Measurements from ENCODE around the gene MAPK8IP3.

Gene MAPK8IP3

DNA sequence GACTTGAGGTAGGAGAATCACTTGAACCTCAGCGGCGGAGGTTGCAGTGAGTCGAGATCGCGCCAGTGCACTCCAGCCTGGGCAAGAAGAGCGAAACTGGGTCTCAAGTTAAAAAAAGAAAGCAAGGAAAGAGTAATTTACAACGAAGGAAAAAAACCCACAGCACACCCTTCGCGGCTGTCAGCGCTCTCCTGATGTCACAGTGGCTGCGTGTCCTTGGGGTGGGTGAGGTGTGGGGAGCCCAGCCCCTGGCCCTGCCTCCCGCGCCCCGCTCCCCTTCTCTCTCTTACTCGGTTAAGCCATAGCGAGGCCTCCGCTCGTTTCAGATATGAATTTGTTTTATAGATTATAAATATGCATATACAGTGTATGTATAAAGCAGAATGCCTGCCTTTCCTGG is 28.7 kb upstream of the MAPK8IP3 start:
- no peak for DNase-seq (ENCODE audit: low spot score)

DNA sequence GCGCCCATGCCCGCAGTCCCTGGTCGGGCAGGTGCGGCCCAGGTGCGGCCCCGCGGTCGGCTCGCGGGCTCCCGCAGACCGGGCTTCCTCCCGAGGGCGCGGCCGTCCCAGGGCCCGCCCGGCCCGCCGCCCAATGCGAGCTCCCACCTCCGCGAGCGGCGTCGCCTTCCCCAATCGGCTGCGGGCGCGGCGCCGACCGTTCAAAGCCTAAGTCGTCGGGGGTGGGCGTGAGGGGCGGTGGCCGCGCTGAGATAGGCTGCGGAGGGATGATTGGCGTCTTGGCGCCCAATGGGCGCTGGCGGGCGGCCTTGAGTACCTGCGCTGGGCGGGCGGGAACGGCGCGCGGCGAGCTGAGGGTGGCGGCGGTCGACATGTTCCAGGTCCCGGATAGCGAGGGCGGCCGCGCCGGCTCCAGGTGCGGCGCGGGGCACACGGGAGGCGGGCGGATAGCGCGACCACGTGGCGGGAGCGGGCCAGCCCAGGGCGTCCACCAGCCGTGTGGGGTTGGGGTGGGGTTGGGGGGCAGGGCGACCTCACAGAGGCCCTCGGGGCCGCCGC is 28.0 kb upstream of the MAPK8IP3 start, which contains the start of gene JPT2:
Gene JPT2 (plus strand): TSS at position 338 of the 558 bp plus-strand sequence. CDS start 34 bp downstream, at position 372.
- peak; percentile 93 for DNase-seq (ENCODE audit: low spot score)

DNA sequence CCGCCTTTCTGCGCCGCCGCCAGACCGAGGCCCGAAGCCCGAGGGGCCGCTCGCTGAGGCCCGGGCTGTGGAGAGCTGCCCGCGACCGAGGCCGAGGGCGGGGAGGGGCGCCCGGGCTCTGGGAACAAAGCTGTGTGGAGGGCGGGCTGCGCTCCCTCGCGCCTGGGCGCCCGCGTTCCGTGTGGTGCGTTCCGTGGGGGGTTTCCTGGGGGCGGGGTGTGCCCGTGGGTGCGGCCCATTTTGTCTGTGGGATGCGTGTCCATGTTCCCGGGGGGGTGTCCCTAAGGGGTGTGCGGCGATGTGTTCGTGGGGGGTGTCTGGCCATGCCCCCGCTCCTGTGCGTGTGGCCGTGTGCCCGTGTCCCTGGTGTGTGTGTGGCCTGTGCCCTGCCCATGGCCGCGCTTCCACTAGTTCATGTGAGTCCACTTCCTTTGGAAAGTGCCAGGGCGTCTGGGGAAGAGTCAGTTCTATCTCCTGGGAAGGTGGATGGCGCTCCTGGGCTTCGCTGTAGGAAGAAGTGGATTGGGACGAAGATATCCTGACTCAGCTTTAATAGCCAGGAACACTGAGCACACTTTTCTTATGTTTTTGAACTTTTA is 27.4 kb upstream of the MAPK8IP3 start:
- peak; percentile 63 for DNase-seq (ENCODE audit: low spot score)

DNA sequence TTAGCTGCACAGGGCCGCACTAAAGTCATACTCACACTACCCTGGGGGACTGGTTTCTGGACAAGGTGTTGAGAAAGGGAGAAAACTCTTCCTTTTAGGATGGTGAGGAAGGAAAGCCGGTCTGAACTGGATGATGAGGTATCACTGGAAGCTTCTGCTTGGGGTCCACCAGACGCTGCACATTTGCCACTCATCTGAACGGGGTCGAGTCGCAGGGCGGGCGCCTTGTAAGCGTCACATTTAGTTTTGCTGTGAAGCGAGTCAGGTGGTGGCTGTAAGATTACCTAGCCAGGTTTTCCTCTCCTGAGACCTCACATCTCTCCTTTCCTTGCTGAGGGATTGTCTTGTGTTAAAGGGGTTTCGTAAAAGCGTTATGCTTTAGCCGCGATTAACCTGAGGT is 25.6 kb upstream of the MAPK8IP3 start:
- DNase-seq (ENCODE audit: low spot score), result no peak

DNA sequence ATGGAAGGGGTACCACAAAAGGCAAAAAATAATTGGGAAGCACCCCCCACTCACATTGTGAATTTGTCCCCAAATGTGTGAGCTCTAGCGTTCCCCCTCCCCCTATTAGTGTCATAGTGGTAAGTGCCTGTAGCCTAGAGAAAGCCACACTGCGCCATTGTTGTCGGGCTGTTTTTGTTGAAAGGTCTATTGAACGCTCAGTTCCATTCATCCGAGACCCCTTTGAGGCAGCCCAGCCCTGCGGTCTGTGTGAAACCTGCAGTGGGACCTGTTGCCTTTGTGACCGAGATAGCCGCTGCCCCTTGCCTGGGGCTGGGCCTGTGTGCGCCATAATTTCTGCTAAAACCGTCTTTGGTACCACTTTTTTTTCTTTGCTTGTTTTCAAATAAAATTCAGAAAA is 25.0 kb upstream of the MAPK8IP3 start:
- DNase-seq (ENCODE audit: low spot score), result no peak

DNA sequence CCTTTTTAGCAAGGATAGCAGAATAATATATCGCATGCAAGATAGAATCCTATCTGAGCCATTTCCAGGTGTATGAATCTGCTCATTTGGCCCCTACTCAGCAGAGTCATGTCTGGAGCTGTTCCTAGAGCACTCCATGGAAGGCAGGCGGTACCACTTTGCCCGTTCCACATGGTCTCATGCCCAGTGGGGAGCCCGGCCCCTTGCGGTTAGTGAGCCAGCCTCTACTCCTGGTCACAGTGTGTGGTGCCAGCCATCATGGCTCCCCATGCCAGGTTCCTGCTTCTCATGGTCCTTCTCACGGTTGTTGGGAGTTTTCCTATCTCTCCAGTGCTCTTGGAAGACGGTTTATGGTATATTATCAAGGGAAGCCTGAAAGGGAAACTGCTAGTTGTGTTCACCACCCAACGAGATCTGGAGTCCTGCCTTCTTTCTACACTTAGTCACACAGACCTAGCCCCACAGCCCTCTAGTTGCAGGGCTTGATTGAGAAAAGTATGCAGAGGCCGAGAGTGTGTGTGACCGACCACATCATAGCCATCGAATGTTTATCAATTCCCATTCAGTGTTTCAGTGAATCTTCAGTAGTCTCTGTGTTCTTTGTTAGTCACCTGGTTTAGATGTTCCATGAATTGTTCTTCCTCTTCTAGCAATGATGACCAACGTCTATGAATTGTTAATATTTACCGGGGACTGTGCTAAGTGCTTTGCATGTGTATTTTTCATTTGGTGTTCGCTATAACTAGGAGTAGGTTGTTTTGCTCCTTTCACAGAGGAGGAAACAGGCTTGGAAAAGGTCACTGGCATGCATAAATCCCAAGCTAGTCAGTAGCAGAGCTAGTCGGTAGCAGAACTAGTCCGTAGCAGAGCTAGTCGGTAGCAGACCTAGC is 18.3 kb upstream of the MAPK8IP3 start:
- DNase-seq (ENCODE audit: low spot score), result no peak

DNA sequence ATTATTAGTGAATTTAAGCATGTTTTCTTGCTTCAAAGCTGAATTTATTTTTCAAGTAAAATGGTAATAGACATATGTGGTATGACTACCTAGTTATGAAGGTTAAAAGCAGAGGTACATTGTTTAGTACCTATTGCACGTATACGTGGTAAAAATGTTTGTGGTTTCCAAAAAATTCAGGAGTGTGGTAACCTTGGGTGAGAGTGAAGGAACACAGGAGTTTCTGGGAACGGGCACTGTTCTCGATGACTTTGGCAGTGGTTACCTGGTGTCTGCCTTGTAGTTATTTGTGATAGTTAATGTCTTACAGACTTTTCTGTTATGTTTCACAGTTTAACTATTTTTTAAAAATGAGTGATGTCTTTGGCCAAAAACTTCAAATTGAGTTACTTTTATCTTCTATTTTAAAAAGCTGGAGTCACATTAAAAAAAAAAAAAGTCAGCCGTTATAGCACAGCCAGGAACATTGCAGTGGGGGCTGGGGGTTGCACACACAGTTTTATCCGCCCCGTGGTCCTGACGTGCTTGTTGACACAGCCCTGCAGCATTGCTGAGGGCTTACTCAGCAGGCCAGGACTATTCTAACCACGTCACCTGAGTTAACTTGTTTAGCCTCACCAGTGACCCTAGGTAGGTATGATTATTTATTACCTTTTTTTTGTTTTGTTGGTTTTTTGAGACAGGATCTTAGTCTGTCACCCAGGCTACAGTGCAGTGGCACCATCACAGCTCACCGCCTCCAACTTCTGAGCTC is 17.0 kb upstream of the MAPK8IP3 start:
- no peak for DNase-seq (ENCODE audit: low spot score)

DNA sequence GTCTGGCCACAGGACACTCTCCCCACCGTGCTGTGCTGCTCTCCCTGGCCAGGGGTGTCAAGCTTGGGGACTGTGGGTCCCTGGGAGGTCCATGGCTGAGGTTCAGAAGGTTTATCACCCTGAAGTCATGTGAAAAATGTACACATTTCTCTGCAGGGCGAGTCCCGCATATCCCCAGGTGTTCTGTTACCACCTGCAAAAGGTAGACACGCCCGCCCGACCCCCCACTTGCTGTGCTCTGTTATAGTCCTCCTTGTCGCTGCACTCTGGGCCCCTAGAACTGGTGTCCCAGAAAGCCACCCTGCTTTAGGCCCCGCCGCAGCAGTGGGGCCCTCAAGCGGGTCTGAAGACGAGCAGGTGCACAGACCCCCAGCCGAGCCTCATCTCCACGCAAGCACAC is 16.1 kb upstream of the MAPK8IP3 start:
- no peak for DNase-seq (ENCODE audit: low spot score)

DNA sequence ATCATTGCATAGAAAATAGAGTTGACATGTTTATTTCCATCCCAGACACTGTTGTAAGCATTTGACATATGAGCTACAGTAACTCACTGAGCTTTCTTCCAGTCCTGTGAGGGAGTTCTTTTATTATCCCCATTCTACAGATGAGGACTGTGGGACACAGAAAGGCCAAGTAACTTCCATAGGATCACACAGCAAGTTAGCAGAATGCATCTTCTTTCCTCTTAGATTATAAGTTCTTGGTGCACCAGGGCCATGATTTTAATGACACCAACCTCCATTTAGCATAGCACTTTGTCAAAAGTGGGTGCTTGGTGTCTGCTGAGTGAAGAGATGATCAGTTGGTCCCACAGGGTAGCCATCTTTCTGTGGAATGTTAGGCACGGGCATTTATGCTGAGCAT is 15.2 kb upstream of the MAPK8IP3 start:
- no peak for DNase-seq (ENCODE audit: low spot score)

DNA sequence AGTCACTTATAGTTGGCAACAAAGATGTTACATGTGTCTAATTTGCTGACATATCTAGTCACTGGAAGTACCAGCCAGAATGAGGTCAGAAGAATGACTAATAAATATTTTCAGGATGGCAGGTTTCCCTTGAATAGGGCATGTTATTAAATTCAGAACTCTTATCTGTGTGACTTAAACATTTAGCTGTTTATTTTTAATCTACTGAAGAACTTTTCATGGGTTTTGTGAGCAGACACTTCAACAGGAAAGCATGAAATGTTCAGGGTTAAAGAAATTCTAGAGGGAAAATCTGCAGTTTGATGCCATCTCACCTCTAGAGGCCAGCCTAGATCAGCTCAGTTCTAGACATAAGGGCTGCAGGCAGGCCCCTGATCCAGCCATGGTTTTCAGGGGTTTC is 14.7 kb upstream of the MAPK8IP3 start:
- peak; percentile 40 for DNase-seq (ENCODE audit: low spot score)

DNA sequence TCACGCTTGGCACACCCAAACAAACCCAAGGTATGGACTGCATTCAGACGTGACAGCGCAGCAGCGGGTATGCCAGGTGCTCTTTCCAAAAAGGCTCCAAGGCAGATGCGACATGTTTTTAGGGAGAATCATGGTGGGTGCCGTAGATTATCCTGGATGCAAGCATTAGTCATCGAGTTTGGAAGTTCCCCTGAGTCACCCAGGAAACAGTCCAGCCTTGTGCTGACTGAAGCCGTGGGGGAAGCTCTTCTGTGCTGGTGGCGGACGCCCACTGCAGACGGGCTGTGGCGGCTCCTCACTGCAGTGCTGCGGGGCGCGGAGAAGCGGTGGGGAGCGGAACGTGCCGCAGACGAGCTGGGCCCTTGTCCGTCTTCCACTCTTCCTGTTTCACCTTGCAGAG is 14.0 kb upstream of the MAPK8IP3 start:
- DNase-seq (ENCODE audit: low spot score), result peak; percentile 79

DNA sequence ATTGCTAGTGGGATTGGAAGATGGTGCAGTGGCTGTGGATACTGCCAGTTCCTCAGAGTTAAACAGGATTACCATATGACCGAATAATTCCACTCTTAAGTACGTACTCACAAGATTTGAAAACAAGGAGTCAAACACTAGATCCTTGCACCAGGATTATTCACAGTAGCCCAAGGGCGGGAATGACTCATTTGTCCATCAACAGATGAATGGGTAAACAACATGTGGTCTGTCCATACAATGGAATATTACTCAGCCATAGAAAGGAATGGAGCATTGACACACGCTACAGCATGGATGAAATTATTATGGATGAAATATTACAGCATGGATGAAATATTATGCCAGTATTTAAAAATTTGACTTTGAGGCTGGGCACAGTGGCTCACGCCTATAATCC is 9.1 kb upstream of the MAPK8IP3 start:
- DNase-seq (ENCODE audit: low spot score), result peak; percentile 49

DNA sequence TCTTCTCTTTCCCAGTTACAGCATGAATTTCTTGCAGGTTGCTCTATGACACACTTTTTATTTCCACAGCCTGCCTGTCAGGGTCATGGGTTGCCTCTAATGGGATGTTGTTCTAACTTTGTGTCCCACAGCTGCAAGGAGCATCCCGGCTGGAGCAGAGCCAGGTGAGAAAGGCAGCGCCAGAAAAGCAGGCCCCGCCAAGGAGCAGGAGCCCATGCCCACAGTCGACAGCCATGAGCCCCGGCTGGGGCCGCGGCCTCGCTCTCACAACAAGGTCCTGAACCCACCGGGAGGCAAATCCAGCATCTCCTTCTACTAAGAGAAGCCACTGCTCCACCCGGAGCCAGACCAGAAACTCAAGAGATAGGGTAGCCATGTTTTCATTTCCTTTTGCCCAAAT is 7.3 kb upstream of the MAPK8IP3 start:
- DNase-seq (ENCODE audit: low spot score), result no peak

DNA sequence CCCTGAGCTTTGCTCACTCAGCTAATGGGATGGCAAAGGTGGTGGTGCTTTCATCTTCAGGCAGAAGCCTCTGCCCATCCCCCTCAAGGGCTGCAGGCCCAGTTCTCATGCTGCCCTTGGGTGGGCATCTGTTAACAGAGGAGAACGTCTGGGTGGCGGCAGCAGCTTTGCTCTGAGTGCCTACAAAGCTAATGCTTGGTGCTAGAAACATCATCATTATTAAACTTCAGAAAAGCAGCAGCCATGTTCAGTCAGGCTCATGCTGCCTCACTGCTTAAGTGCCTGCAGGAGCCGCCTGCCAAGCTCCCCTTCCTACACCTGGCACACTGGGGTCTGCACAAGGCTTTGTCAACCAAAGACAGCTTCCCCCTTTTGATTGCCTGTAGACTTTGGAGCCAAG is 5.7 kb upstream of the MAPK8IP3 start:
- no peak for DNase-seq (ENCODE audit: low spot score)

DNA sequence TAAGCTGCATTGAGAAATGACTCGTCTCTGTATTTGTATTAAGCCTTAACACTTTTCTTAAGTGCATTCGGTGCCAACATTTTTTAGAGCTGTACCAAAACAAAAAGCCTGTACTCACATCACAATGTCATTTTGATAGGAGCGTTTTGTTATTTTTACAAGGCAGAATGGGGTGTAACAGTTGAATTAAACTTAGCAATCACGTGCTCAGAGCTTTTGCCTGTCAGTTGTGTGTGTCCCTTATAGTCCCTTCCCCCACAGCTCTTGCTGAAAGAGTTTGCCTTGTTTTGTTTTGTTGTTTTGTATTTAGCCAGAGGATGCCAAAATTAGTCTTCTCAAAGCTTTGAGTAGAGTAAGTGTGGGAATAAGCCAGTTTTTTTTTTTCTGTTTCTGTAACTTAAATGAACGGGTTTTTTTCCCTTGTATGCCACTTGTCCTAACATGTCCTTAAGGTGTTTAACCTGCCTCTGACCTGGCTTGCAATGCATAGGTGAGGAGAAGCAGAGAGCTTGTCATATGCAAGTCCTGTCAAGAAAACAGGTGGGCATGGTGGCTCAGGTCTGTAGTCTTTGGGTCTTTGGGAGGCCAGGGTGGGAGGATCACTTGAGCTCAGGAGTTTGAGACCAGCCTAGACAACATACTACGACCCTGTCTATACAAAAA is 4.6 kb upstream of the MAPK8IP3 start:
- no peak for DNase-seq (ENCODE audit: low spot score)

DNA sequence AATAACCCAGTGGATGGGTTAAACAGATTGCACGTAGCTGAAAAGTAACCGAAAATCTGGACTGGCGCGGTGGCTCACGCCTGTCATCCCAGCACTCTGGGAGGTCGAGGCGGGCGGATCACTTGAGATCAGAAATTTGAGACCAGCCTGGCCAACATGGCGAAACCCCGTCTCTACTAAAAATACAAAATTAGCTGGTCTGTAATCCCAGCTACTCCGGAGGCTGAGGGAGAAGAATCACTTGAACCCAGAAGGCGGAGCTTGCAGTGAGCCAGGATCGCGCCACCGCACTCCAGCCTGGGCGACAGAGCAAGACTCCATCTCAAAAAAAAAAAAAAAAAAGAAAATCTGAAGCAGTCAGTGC is 689 bp upstream of the MAPK8IP3 start:
- peak; percentile 20 for DNase-seq (ENCODE audit: low spot score)

DNA sequence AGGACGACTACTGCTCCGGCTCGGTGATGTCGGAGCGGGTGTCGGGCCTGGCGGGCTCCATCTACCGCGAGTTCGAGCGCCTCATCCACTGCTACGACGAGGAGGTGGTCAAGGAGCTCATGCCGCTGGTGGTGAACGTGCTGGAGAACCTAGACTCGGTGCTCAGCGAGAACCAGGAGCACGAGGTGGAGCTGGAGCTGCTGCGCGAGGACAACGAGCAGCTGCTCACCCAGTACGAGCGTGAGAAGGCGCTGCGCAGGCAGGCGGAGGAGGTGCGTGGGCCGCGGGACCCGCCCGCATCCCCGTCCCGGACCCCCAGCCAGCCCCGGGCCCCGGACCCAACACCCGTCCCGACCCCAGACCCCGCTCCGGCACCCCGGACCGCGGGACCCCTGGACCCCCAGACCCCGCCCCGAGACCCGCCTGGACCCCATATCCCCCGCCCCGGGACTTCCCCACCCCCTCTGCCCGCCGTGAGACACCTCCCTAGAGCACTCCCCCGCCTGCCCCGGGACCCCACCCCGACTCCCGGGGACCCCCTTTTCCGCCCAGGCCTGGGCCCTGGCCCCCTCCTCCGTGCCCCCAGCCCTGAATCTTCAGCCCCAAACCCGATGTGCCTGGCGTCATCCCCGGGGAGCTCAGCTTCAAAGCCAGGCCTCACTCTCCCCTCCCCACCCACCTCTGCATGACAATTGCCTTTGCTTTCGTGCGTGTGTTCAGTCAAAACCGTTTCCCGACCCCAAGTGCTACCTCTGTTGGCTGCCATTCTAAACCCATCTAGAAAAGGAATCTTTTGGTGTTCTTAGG is 594 bp downstream of the MAPK8IP3 start:
- peak; percentile 53 for DNase-seq (ENCODE audit: low spot score)

DNA sequence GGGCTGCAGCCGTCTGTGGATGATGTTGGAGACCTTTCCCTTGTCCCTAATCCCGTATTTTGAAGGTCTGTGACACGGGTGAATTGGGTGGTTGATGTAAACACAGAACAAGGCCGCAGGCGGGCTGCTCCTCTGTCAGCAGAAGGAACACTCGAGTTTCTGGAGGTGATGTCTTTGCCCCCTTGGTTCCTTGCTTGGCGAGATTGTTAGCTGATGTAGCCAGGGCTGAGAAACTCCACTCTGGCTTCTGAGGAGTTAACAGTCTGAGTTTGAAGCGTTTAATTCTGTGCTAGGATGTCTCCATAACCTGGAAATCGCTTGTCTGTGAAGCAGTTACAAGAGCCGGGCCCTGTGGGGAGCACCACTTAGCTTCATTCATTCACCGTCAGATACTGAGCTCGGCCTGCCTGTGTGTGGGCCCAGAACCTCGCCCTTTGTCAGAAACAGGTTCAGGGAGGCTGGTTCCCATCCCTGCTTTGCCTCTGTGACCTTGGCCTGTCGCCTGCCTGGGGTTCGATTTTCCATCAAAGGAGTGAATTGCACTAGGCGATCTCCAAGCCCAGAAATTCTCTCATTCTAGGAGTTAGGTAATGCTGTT is 1.3 kb downstream of the MAPK8IP3 start:
- DNase-seq (ENCODE audit: low spot score), result peak; percentile 53

DNA sequence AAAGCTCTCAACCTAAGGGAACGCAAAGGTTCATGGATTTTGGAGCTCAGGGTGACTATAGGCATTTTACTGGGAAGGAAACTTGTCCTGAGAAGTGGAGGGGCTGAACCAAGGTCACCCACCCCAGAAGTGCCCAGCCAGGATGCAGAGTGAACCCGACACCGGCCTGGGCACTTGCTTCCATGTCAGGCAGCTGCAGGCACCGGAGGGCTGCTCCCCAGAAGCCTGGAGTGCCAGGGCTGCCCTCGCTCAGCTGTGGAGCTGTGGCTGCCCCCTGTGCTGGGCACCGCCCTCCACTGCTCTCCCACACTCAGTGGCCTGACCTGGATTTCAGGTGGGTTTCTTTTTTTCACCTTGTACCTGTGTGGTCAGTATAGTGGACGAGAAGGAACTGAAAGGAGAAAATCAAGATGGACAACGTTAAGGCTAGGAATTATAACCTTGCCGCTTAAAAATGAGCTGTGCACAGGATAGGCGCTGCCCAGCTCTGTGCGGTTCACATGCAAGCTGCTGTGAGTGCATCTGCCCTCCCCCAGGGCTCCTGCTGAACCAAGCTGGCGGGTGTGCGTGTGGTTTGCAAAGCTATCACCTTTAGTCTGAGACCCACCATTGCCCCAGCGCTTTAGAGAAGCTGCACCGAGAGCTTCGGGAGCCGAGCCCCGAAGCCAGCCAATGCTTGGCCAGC is 2.2 kb downstream of the MAPK8IP3 start:
- no peak for DNase-seq (ENCODE audit: low spot score)

DNA sequence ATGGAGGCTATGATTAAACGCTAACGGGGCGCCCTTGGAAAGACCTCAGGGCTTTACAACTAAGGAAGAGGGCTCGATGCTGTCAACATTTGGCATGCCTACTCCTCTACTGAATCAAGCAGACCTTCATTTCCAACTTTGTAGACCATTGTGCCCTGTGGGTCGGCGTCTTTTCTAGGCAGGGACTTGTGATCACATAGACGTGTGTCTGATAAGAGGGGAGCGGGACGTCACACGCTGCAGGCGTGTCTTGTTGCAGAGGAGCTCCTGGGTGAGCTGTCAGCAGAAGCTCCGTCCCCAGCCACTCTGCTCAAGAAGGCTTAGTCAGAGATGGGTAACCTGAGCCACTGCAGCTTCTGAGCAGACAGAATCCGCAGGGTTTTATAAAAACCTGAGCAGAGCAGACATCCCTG is 2.8 kb downstream of the MAPK8IP3 start:
- DNase-seq (ENCODE audit: low spot score), result no peak
